GM21786 (cell line): ENCODE data around the gene MAL.

Source experiments
- ATAC-seq: cut with Tn5 transposase; IDR thresholded peaks from one replicate; pipeline ENCODE4 v1.9.1; 2021; ENCODE audit not compliant: unreplicated experiment

MAL gene

DNA sequence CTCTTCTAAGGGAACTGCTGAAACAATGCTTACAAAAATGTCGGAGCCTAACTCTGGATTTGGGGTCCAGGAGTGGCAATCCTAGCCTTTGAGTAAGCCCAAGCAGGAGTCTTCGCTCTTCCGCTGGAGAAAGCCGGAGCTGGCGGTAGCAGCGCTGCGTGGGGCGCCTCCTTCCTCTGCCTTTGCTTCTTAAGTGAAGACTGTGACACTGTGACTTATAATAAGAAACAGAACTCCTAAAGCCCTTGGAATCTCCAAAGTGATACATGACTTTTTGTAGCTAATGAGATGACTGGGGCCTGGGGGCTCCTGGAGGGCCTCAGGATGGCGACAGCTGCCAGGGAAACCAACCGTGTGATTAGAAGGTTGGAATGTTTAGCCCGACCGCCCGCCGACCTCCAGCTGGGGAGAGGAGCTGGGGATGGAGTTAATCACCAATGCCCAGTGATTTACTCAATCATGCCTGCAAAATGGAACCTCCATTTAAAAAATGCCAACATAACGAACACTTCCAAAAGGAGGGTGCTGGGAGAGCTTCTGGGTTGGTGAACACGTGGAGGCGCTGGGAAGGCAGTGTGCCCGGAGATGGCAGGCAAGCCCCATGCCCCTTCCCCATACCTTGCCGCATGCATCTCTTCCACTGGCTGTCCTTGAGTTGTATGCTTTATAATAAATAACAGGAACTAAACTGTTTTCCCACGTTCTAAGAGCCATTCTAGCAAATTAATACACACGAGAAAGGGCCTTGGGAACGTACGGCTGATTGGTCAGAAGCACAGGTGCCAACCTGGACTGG lies 29.0 kb upstream of the MAL start:
- no peak for ATAC-seq

DNA sequence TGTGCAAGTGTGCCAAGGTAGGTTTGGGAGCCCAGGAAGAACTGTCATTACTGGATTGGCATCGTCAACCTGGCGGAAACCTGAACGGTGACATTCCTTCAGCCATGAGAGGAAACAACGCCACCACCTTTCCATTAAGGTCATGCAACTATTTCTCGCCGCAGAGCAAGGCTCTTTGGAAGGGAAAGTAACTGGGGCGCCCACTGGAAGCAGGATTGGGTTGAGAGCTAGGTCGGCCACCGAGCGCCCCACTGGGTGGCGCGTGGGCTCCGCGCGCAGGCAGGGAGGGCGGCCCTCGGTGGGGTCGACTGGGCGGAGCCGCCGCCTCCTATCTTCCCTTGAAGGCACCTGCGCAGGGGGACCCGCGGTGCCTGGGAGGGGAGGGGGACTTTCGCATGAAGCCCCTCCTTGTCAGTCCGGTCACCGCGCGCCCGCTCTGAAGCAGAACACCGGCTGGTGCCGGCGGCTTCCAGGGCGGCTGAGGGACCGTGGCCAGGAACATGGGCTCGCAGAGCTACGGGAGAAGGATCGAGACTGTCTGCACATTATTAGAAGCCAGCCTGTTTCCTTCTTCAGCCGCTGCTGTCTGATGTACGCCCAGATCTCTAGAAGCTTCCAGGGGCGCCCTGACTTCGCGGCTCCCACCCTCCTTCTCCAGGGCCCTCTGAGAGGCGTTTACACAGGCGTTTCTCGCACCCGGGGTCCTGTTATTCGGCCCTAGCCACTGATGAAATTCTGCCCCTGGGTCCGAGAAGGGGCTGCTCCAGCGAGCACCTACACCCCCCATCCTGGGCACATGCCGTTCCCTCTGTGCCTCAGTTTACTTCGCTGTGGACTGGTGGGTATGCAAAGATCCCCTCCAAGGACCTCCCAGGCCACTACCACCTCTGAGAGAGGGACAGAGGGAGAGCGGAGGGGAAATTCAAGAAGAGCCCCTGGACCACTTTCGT lies 27.3 kb upstream of the MAL start:
- no peak for ATAC-seq

DNA sequence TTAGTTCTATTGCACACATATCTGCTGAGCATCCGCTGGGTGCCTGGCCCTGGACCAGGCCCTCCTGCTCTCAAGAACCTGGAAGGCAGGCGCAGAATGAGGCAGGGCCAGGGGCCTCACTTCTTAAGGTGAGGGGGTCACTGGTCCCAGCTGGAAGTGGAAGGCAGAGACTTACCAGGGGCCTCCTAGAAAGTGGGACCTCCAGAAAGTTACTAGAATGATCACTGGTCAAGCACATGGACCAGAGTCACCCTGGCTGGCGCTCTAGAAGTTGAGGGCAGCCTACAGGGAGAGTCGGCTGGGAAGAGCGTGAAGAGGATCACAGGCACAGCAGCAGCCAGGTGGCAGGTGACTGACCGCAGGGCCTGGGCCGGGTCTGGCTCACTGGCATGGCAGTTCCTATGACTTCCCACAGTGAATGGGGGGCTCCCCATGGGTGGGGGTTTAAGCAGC lies 26.1 kb upstream of the MAL start:
- no peak for ATAC-seq

DNA sequence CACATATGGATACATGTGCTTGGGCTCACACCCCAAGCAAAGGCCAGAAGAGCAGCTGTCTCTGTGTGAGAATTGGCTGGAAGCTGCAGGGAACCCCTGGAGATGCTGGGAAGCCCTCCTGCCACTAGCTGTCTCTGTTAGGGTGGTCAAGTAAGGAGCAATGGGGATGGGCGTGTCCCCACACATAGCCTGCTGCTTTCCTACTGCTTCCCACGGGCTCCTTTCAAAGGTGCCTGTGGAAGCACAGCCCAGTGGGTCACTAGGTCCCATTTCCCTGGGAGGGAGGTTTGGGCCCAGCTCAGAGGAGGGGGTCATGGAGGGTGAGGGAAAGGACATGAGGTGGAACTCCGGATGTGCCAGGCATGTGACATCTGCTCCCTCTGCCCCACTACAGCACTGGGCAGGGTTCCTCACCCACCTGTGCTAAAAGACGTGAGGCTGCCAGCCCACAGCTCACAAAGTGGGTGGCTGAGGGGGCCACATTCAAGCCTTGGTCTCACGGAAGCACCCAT lies 24.4 kb upstream of the MAL start:
- ATAC-seq: no peak

DNA sequence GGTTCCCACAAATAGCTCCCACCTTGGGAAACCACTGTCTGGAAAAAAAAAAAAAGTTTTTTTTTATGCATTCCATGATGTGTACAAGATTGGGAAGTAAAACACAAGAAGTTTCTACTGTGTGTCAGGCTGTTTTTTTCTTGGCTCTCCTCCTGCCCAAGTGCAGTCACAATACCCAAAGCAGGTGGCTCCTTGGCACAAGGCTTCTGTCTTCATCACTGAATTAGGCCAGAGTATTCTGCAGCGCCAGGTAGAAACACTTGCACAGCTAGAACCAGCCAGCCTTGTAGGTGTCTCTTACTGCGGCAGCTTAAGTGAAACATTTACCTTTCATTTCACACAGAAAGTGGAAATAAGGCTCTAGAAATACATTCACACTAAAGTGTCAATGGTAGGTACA lies 23.8 kb upstream of the MAL start:
- ATAC-seq: no peak

DNA sequence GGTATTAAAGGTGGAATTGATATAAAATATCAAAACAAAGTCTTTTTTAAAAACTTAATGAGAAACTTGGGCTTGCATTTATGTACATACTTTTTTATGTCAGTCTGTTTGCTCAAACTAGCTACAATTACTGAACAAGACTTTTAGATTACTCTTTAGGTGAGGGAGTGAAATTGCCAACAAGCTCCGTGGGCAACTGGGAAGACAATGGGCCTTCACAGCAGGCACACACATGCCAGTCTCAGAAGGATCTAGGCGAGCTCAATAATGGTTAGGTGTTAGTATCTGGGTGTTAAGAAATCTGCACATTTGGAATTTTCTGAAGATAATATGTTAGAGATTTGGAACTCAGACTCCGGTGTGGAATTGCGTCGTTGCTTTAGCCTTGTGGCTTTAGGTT lies 23.0 kb upstream of the MAL start:
- no peak for ATAC-seq

DNA sequence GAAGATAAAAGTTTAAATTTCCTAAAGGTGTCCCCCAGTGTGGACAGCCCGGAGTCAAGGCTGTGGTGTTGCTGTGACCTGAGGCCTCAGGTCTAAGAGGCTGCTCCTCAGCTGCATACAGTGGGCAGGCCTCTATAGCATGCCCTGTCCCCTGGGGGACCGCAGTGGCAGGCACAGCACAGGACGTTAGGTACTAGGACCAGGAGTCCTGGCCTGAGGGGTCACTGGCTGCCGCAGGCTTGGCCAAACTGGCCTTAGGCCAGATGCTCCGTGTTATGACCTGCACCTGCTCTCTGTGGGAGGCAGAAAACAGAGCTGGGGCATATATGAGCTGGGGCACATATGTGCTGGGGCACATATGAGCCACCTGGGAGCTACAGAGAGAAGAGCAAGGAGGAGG lies 21.2 kb upstream of the MAL start:
- ATAC-seq: no peak

DNA sequence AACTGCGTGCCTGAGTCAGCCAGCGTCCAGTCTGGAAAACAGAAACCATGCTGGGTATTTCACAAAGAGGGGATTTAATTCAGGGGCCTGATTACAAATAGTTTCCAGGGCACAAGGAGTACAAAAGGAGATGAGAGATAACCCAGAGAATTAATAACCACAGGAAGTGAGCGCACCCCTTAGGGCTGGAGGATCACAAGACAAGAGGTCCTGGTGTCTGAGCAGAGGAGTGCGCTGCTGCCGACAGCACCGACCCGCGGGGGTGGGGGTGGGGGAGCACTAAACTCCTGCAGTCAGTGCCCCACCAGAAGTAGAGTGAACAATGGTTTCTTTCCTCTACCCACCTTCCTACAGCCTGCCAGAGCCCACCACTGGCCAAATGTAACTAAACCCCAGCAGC lies 20.8 kb upstream of the MAL start:
- no peak for ATAC-seq

DNA sequence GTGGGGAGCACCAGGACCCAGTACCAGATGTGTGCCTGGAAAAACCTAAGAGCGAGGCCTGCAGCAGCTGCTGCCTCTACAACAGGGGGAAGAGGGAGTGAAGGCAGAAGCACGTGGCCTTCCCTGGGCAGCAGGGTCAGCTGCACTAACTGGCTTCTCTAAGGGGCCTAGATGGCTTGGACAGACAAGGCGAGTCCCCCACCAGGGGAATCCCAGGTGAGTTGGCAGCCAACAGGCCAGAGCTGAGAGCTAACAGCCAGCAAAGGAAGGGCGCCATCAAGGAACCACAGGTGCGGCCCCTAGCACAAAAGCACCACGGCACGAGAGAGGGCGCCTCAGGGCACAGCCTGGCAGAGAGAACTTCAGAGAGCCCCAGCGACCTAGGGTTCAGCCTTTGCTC lies 19.8 kb upstream of the MAL start:
- no peak for ATAC-seq

DNA sequence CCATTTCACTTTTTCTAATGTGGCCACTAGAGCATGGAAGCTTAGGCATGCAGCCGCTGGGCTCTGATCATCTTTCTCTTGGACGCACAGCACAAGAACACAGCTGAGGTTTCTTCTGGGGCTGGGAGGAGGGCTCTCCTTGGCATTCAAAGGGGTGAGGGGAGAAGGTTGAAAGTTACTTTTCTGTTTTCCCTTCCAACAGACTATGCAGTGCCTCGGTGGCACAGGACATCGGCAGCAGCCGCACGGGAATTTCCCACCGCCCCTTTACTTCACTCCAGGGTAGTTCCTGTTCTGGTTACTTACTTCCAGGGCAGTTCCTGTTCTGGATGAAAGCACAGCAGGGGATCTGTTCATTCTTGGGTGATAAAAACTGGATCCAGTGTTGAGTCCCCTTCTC lies 18.9 kb upstream of the MAL start:
- no peak for ATAC-seq

DNA sequence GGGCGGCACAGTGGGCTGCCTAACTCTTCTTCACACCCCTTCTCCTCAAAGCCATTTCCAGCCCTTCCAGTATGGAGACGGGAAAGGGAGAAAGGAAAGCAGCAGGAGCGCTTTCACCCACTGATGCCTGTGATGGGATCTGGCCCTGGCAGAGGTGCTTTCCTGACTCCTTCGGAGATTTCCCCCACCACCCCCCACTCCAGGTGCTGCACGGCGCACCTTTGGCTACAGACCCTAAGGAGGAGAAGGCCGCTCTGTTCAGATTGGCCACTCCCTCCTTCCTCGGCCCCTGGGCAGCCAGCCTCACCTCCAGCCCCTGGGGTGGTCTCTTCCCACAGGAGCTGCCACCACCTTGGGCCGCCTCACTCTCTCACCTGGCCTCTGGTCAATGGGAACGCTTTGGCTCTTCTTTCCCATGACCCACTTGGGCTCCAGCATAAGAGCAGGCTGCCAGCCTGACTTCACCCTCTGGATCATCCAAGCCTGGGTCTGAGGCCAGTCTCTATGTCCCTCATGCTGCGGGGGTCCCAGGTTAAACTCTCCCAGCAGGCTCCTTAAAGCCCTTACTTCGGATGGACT lies 18.4 kb upstream of the MAL start:
- ATAC-seq: no peak

DNA sequence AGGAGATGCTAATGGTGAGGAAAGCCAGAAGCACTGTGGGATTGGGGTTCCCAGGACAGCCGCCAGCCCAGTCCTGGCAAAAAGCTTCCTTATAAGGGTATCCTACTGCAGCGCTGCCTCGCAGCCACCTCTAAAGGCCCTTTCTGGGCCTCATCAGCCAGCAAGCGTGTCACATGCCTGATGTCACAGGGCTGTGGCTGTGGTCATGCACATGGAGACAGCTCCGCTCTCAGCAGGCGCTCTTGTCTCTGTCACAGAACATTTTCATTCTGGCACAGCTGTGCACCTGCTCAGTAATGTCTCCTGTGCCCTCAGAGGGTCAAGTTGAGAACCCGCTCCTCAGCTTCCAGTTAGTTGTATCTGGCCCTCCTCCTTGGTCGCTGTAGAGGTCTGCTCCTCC lies 17.7 kb upstream of the MAL start:
- no peak for ATAC-seq

DNA sequence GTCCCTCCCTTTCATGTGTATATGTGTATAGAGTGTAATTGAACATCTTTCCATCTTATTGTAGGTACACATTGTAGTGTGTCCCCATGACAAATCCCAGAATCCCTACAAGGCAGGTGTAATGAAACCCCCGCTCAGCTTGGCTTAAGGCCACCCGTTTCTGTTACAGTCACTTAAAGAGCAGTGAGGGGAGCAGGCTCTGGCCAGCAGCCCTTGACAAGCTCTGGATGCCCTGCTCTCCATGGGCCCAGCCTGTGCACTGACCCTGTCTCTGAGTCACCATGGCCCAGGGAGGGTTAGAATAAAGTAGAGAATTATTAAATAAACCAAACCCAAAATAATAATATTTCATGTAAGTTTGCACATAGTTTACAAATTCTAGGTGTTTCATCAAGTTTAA lies 17.2 kb upstream of the MAL start:
- no peak for ATAC-seq

DNA sequence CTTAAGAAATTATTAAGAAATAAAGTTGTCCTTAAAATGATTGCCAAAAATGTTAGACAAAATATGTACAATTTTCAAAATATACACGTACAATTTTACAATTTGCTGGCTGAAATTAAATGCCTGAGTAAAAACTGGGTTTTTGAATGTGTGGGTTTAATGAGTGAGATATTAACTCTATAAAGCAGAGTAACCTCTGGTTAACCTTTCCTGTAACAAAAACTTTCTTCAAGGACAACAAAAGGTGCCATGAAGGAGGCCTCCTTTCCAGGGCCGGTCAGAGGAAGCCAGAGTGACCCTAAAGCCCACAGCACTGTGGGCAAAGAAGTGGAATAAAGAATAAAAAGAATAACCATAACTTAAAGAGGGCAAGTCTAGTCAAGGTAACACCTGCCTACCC lies 16.5 kb upstream of the MAL start:
- no peak for ATAC-seq

DNA sequence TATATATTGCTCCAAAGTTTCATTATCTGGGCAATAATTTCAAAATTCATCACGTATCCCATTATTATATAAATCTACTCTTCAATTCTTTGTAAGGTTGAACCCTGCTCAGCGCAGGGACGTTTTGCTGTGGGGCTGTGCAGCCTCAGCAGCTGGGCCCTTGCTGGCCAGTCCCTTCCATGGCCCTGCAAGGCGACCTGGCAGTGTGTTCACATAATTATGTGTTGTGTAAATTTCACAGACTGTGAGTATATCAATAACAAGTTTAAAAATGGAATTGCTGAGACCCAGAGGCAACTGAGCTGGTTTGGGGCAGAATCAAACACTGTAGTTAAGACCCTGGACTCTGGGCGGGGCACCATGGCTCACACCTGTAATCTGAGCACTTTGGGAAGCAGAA lies 16.1 kb upstream of the MAL start:
- no peak for ATAC-seq

DNA sequence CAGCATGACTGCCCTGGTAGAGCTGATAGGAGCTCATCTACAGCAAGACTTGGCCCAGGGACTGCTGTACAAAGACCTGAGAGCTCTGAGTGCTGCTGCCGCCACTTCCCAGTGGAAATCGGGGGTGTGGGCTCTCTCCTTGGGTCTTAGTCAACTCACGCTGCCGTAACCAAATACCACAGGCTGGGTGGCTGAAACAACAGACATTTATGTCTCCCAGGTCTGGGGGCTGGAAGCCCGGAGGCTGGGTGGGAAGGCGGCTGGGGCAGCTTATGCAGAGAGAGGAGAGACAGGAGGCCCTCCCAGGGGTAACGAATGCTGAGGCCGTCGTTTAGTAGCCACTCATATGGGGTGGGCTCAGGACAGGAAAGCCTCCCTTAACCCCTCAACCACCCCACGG lies 15.4 kb upstream of the MAL start:
- ATAC-seq: no peak

DNA sequence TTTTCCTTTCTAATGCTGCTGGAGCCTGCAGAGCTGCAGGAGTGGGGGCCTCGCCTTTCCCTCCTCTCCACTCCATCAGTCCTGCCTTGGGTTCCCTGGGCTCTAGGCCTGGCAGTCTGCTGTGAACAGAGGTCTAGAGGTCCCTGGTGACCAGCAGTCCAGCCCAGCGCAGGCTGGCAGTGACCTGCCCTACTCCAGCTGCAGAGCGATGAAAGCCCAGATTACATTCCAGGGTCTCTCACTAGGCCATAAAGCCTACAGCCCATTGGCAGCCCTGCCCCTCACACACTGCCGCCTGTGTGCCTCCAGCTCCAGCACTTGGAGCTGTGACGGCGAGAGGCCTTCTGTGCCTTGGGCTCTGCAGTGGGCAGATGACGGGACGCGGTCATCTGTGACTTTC lies 14.8 kb upstream of the MAL start:
- ATAC-seq: no peak

DNA sequence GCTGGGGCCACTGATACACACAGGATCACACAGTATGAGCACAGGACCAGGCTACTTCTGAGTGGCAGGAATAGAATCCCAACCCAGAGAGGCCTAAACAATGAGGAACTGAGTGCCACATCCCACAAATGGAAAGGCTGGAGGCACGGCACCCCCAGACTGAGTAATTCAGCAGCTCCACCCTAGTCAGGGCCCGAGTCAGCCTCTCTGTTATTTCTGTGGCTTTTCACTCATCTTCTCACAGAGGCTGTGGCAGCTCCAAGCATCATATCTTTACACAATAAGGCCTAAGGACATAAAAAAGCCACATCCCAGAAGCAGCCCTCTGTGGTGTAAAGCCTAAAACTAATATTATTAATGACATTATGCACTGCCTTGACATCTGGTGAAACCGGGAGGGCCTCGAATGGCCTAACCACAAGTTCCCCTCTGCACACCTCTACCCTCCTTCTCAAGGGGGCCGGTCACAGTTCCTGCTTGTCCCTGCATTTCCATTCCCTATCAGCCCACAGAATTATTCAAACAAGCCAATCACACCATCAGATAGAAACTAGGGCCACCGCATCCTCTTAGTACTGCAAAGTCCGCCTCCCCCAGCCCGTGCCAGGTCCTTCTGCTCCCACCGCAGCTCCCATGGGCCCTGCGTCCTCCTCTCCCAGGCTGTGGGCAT lies 12.5 kb upstream of the MAL start:
- ATAC-seq: peak; percentile 85

DNA sequence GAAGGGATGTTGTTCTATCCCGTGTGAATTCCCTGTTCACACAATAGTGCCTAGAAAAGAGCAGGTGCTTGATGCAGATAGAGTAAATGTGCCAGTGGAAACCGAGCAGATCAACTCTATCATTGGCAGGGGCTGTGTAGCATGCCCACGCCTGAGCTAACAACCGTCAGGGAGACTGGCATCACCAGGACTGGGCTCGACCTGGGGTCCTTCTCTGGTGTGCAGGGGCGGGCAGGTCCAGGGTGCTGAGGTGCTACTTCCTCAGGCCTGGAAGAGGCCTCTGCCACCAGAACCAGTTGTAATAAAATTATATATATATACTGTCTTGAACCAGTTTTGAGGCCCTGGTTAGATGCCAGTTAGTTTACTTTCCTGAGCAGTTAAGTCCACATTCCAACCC lies 11.8 kb upstream of the MAL start:
- no peak for ATAC-seq

DNA sequence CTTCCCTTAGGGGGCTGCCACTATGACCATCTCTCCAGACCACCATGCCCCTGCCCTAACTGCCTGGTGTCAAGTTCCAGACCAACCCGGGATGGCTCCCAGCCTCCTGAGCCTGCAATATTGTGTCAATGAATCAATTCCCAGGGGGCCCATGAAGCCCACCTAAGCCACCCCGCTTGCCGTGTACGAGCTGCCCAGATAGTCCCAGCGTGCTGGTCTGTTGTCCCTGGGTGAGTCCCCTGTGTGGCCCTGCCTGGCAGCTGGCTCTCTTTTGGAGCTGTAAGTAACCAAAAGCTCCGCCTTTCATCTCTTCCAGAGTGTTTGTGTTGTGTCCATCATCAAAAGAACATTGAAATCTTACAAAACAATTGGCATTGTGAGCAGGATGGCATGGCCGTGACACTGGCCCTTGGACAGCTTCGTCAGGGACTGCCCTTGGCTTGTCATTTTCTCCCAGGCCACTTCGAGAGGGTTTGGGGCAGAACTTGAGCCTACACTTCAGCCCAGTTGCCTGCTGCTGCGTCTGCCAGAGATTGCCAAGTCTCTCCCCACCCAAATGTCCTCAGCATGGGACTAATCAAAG lies 11.3 kb upstream of the MAL start:
- no peak for ATAC-seq
